Karpas-422 (cell line): Measurements from ENCODE around the gene PLCE1. TPM values are rescaled to one million over a fixed set of nuclear protein-coding genes. Genes with fewer than 3 reads are reported as not detected.

ENCODE experiments used
- DNase-seq: peaks from one replicate; pipeline ENCODE4 v3.0.0-alpha.2; 2015
- H2AFZ ChIP-seq: fragments of 200-600 bp; sonication (generic); 2 replicates; pipeline ENCODE4 v1.6.1; 2014; ENCODE audit warnings: antibody characterized with exemption, low read length, mixed read lengths
- H3K27ac ChIP-seq: fragments of 200-600 bp; sonication (generic); 2 replicates; pipeline ENCODE4 v1.5.1; 2014; ENCODE audit warnings: mild to moderate bottlenecking, low read length, moderate library complexity
- H3K27me3 ChIP-seq: fragments of 200-600 bp; sonication (generic); 2 replicates; pipeline ENCODE4 v1.6.1; 2014; ENCODE audit warnings: low read length, mixed read lengths
- H3K36me3 ChIP-seq: fragments of 200-600 bp; sonication (generic); 2 replicates; pipeline ENCODE4 v1.6.1; 2014; ENCODE audit warnings: low read length, mixed read lengths; ENCODE audit not compliant: insufficient read depth
- H3K4me1 ChIP-seq: fragments of 200-600 bp; sonication (generic); 2 replicates; pipeline ENCODE4 v1.6.1; 2014; ENCODE audit warnings: mild to moderate bottlenecking, low read length, mixed read lengths
- H3K4me2 ChIP-seq: fragments of 200-600 bp; sonication (generic); 2 replicates; pipeline ENCODE4 v1.6.1; 2014; ENCODE audit warnings: low read length, low read depth, mild to moderate bottlenecking; ENCODE audit not compliant: poor library complexity, severe bottlenecking
- H3K4me3 ChIP-seq: fragments of 200-600 bp; sonication (generic); 2 replicates; pipeline ENCODE4 v1.5.1; 2014; ENCODE audit warnings: mild to moderate bottlenecking, antibody characterized with exemption, low read length, mixed read lengths
- H3K79me2 ChIP-seq: fragments of 200-600 bp; sonication (generic); 2 replicates; pipeline ENCODE4 v1.6.1; 2014; ENCODE audit warnings: mild to moderate bottlenecking, low read length, mixed read lengths
- H3K9ac ChIP-seq: fragments of 200-600 bp; sonication (generic); 2 replicates; pipeline ENCODE4 v1.6.0; 2014; ENCODE audit warnings: low read length
- H3K9me2 ChIP-seq: fragments of 200-600 bp; sonication (generic), shearing (Covaris generic); replicated peaks from 2 replicates; pipeline ENCODE4 v1.6.0; 2014; ENCODE audit warnings: mild to moderate bottlenecking, low read length, moderate library complexity; ENCODE audit not compliant: insufficient read depth
- H3K9me3 ChIP-seq: fragments of 300-700, 200-600 bp; sonication (generic); 2 replicates; pipeline ENCODE4 v1.6.1; 2014; ENCODE audit warnings: low read length, mixed read lengths
- H4K20me1 ChIP-seq: fragments of 200-600 bp; sonication (generic); 2 replicates; pipeline ENCODE4 v1.6.1; 2014; ENCODE audit warnings: mild to moderate bottlenecking, antibody characterized with exemption, low read length, low read depth; ENCODE audit not compliant: insufficient read depth
- total RNA-seq: library from RNA; depleted of rRNA; stranded (reverse); fragments of >200 nt; shearing (Covaris generic); gene quantifications from 2 replicates; pipeline ENCODE4 v1.2.3, GENCODE V29; 2014; ENCODE audit warnings: low replicate concordance; rRNA removed

The PLCE1 gene
- not detected in 2 replicates for total RNA-seq

DNA sequence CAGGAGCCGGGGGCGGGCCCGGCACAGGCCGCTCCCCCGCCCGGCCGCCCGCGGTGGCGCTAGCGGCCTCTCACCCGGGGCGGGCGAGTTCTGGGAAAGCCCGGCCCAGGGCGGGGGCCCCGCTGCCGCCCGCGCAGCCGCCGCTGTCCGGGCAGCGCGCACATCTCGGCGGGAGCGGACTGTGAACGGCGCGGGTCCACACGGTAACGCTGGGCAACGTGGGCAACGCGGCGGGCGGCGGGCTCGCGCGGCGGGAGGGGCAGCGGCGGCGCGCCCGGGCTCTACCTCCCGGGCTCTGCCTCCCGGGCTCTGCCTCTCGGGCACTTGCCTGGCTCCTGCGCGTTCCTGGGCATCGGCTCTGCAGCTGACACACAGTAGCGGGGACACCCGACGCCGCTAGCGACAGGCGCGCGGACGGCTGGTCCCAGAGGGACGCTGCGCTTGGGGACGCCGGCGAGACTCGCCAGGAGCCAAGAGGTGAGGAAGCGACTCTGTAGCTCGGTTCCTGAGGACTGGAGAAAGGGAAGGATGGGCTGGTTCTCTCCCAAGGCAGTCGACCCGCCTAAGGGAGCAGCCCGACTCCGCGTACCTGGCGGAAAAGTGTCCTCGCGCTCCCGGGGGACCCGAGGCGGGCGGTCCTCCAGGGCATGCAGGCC is at the start of gene PLCE1:
Gene PLCE1 (plus strand): TSS at position 150 of the 656 bp plus-strand sequence. CDS start 37,116 bp downstream, outside the sequence.
- no peak within 1 kb of the TSS for H2AFZ ChIP-seq
- no peaks in the 10 kb centered on the region for H3K9me2 ChIP-seq
- no peak within 1 kb of the TSS for H3K27ac ChIP-seq
- no peaks in the 10 kb centered on the region for H3K4me1 ChIP-seq
- H4K20me1 ChIP-seq = no peaks in the 10 kb centered on the region
- no peaks in the 10 kb centered on the region for H3K9me3 ChIP-seq
- H3K4me2 ChIP-seq = no peak within 1 kb of the TSS
- H3K9ac ChIP-seq = no peak within 1 kb of the TSS
- no peaks in the 10 kb centered on the region for H3K79me2 ChIP-seq
- H3K27me3 ChIP-seq = no peaks in the 10 kb centered on the region
- no peak for DNase-seq
- H3K36me3 ChIP-seq = no peaks in the 10 kb centered on the region
- no peak within 1 kb of the TSS for H3K4me3 ChIP-seq

DNA sequence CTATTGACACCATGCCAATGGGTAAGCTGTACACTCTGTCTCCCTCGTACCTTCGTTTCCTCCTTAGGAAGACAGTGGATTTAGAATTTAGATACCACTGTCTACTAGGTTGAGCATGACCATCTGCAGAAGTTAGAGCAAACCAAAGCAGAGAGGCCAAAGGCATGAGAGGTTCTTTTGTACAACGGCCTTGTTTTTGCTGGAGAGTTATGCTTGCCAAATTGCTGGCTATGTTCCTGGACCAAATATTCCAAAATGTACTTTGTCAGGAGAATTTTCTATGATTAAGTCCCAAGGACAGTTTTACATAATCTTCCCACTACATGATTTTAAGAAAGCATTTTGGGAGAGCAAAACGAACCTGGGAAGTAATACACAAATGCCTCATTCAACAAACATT is 47.9 kb upstream of the PLCE1 start:
- Histone ChIP-seq H3K36me3 (no peaks in the 10 kb centered on the region), H4K20me1 (no peaks in the 10 kb centered on the region), H3K79me2 (no peaks in the 10 kb centered on the region), H3K27me3 (no peaks in the 10 kb centered on the region), H3K4me2 (no peak overlapping the region), H2AFZ (no peak overlapping the region), H3K9ac (no peak overlapping the region), H3K9me3 (no peaks in the 10 kb centered on the region), H3K27ac (no peak overlapping the region), H3K9me2 (no peaks in the 10 kb centered on the region), H3K4me1 (no peaks in the 10 kb centered on the region), H3K4me3 (no peak overlapping the region)
- DNase-seq = no peak

DNA sequence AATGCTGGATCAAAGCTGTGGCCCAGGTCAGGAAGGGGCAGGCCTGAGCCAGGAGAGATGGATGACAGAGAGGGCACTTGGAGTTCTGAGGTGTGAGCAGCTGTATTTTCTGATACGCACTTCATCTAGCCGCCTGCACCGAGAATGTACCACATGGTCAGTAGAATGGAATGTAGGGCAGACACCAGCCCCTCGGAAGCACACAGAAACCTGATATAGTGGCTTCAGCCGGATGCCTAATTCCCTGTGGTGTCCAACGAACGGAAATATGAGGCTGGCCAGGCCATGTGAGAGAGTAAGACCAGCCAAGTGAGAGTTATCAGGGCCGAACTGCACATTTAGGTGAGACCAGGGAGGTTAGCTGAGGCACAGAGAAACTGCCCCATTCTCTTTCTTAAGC is 46.7 kb upstream of the PLCE1 start:
- Histone ChIP-seq H3K27ac (no peak overlapping the region), H3K9me3 (no peaks in the 10 kb centered on the region), H3K9ac (no peak overlapping the region), H3K27me3 (no peaks in the 10 kb centered on the region), H3K4me1 (no peaks in the 10 kb centered on the region), H3K9me2 (no peaks in the 10 kb centered on the region), H3K79me2 (no peaks in the 10 kb centered on the region), H3K4me2 (no peak overlapping the region), H3K36me3 (no peaks in the 10 kb centered on the region), H3K4me3 (no peak overlapping the region), H4K20me1 (no peaks in the 10 kb centered on the region), H2AFZ (no peak overlapping the region)
- DNase-seq = no peak

DNA sequence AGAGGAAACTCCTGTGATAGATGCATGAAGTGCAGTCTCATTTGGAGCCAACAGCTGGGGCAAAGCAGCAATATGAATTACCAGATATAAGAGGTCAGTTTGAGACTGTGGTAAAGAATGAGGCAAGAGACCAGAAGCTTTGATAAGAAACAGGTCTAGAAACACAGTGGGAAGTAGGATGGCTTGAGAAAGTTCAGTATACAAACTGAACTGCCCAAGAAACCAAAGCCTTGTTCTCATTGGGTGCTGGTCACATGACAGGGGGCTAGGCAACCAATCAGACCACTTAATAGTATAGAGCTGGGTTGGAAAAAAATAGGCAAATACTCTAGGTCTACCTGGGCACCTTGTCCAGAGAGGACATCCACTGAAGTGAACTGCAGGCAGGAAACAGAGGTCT is 46.2 kb upstream of the PLCE1 start:
- no peak overlapping the region for H3K4me2 ChIP-seq
- H3K4me1 ChIP-seq = no peaks in the 10 kb centered on the region
- no peak overlapping the region for H3K27ac ChIP-seq
- no peaks in the 10 kb centered on the region for H3K9me3 ChIP-seq
- no peaks in the 10 kb centered on the region for H3K27me3 ChIP-seq
- H4K20me1 ChIP-seq = no peaks in the 10 kb centered on the region
- H3K79me2 ChIP-seq = no peaks in the 10 kb centered on the region
- DNase-seq = no peak
- H3K36me3 ChIP-seq = no peaks in the 10 kb centered on the region
- H3K9ac ChIP-seq = no peak overlapping the region
- H3K9me2 ChIP-seq = no peaks in the 10 kb centered on the region
- no peak overlapping the region for H3K4me3 ChIP-seq
- no peak overlapping the region for H2AFZ ChIP-seq

DNA sequence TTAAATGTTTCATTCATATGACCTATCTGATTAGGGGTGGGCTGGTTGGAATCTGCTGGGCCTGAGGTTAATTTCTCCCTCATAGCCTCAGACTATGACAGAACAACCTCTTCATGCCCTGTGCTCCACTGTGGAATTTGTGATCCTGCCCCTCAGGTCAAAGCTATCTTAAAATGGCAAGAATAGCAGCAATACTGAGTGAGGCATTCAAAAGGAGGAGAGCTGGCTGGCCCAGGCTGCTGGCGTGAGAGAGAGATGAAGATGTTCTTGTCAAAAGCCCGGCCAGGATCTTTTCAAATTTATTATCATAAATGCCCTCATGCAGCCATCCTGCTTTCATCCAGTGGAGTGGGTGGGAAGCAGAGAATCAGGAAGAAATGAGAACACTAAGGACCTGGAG is 41.8 kb upstream of the PLCE1 start:
- no peak for DNase-seq
- no peaks in the 10 kb centered on the region for H3K36me3 ChIP-seq
- no peak overlapping the region for H3K4me3 ChIP-seq
- no peaks in the 10 kb centered on the region for H3K9me2 ChIP-seq
- no peaks in the 10 kb centered on the region for H3K79me2 ChIP-seq
- no peak overlapping the region for H3K9ac ChIP-seq
- no peak overlapping the region for H3K27ac ChIP-seq
- no peaks in the 10 kb centered on the region for H3K4me1 ChIP-seq
- H2AFZ ChIP-seq = no peak overlapping the region
- no peaks in the 10 kb centered on the region for H4K20me1 ChIP-seq
- H3K27me3 ChIP-seq = no peaks in the 10 kb centered on the region
- H3K4me2 ChIP-seq = no peak overlapping the region
- no peaks in the 10 kb centered on the region for H3K9me3 ChIP-seq

DNA sequence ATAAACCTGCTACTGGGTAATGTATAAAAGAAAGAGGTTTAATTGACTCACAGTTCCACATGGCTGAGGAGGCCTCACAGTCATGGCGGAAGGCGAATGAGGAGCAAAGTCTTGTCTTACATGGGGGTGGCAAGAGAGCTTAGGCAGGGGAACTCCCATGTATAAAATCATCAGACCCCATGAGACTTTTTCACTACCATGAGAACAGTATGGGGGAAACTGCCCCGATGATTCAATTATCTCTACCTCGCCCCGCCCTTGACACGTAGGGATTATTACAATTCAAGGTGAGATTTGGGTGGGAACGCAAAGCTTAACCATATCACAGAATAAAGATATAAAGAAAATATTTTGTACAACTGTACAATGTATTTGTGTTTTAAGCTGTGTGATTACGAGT is 39.4 kb upstream of the PLCE1 start:
- Histone ChIP-seq H3K9me2 (no peaks in the 10 kb centered on the region), H3K9me3 (no peaks in the 10 kb centered on the region), H3K27ac (no peak overlapping the region), H3K36me3 (no peaks in the 10 kb centered on the region), H3K4me2 (no peak overlapping the region), H3K4me1 (no peaks in the 10 kb centered on the region), H3K79me2 (no peaks in the 10 kb centered on the region), H3K4me3 (no peak overlapping the region), H4K20me1 (no peaks in the 10 kb centered on the region), H3K9ac (no peak overlapping the region), H2AFZ (no peak overlapping the region), H3K27me3 (no peaks in the 10 kb centered on the region)
- DNase-seq = no peak

DNA sequence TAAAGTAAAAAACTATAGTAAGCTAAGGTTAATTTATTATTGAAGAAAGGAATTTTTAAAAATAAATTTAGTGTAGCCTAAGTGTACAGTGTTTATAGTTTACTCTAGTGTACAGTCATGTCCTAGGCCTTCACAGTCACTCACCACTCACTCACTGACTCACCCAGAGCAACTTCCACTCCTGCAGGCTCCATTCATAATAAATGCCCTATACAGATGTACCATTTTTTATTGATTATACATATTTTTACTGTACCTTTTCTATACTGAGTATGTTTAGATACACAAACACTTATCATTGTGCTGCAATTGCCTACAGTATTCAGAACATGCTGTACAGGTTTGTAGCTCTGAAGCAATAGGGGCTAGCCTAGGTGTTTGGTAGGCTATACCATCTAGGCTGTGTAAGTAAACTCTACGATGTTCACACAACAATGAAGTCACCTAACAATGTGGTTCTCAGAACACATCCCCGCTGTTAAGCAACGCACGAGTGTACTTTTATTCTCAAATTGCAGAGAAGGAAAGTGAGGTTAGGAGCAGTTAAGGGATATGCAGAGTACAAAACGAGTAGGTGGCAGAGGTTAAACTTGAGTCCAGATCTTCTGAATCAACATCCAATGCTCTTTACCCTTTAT is 38.9 kb upstream of the PLCE1 start:
- H3K4me1 ChIP-seq = no peaks in the 10 kb centered on the region
- H3K79me2 ChIP-seq = no peaks in the 10 kb centered on the region
- no peaks in the 10 kb centered on the region for H3K9me2 ChIP-seq
- DNase-seq = no peak
- no peak overlapping the region for H3K9ac ChIP-seq
- no peaks in the 10 kb centered on the region for H4K20me1 ChIP-seq
- H2AFZ ChIP-seq = no peak overlapping the region
- H3K9me3 ChIP-seq = no peaks in the 10 kb centered on the region
- no peaks in the 10 kb centered on the region for H3K36me3 ChIP-seq
- no peak overlapping the region for H3K4me2 ChIP-seq
- no peaks in the 10 kb centered on the region for H3K27me3 ChIP-seq
- no peak overlapping the region for H3K4me3 ChIP-seq
- no peak overlapping the region for H3K27ac ChIP-seq

DNA sequence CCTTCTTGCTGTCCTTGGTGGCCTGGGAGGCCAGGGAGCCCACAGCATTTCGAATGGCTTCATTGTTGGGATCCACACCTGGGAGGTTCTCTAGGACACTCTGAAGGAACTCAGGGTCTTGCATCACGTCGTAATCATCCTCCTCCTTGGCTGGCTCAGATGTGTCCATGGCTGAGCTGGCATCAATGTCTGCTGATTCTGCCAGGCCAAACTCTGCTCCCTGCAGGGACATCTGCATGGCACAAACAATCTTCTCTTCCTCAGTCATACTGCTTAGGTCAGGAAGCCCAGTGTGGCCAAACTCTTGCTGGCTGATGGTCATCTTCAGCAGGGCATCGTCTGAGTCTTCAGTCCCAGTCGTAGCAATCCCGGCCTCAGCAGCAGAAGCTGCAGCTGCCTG is 34.9 kb upstream of the PLCE1 start:
- Histone ChIP-seq H3K9me3 (no peaks in the 10 kb centered on the region), H3K9me2 (no peaks in the 10 kb centered on the region), H4K20me1 (no peaks in the 10 kb centered on the region), H3K36me3 (no peaks in the 10 kb centered on the region), H3K79me2 (no peaks in the 10 kb centered on the region), H3K4me2 (no peak overlapping the region), H3K4me1 (no peaks in the 10 kb centered on the region), H2AFZ (no peak overlapping the region), H3K27ac (no peak overlapping the region), H3K9ac (no peak overlapping the region), H3K27me3 (no peaks in the 10 kb centered on the region), H3K4me3 (no peak overlapping the region)
- DNase-seq = no peak
